Astrocyte (in vitro differentiated cells and primary cell): ENCODE data around the gene PLCH2. TPM values are rescaled to one million over a fixed set of nuclear protein-coding genes. Genes with fewer than 3 reads are reported as not detected.

Source experiments
- DNase-seq: peaks from one replicate; pipeline ENCODE4 v3.0.0-alpha.2; 2010; ENCODE audit warnings: low read depth
- FAIRE-seq: peaks from 2 replicates; lab custom pipeline; 2011; peaks lifted over from hg19 to GRCh38; lab: Jason Lieb, UNC
- H2AFZ ChIP-seq: 2 replicates; pipeline ENCODE4 v1.6.0; 2012; ENCODE audit warnings: low read depth, low read length, inconsistent platforms
- H3K27ac ChIP-seq: 2 replicates; pipeline ENCODE4 v1.5.1; 2011; ENCODE audit warnings: low read depth, low read length, inconsistent platforms
- H3K27me3 ChIP-seq: 2 replicates; pipeline ENCODE4 v1.6.0; 2011; ENCODE audit warnings: low read length, inconsistent platforms; ENCODE audit not compliant: insufficient read depth
- H3K36me3 ChIP-seq: 2 replicates; pipeline ENCODE4 v1.5.1; 2011; ENCODE audit warnings: low read length, inconsistent platforms; ENCODE audit not compliant: insufficient read depth
- H3K4me1 ChIP-seq: 2 replicates; pipeline ENCODE4 v1.5.1; 2011; ENCODE audit warnings: low read length, inconsistent platforms; ENCODE audit not compliant: insufficient read depth
- H3K4me2 ChIP-seq: 2 replicates; pipeline ENCODE4 v1.6.0; 2012; ENCODE audit warnings: low read length, inconsistent platforms
- H3K4me3 ChIP-seq: 2 replicates; pipeline ENCODE4 v1.5.1; 2011; ENCODE audit warnings: low read depth, mild to moderate bottlenecking, low read length, inconsistent platforms; ENCODE audit not compliant: insufficient read depth
- H3K79me2 ChIP-seq: 2 replicates; pipeline ENCODE4 v1.6.0; 2012; ENCODE audit warnings: mild to moderate bottlenecking, low read length, inconsistent platforms; ENCODE audit not compliant: insufficient read depth
- H3K9ac ChIP-seq: 2 replicates; pipeline ENCODE4 v1.6.0; 2012; ENCODE audit warnings: mild to moderate bottlenecking, low read length, inconsistent platforms
- H3K9me3 ChIP-seq: 2 replicates; pipeline ENCODE4 v1.5.1; 2012; ENCODE audit warnings: low read depth, mild to moderate bottlenecking, low read length, inconsistent platforms; ENCODE audit not compliant: insufficient read depth
- H4K20me1 ChIP-seq: 2 replicates; pipeline ENCODE4 v1.6.0; 2012; ENCODE audit warnings: low read length, inconsistent platforms; ENCODE audit not compliant: insufficient read depth
- H3K27ac Mint-ChIP-seq: one replicate; pipeline ENCODE4 v1.8.0; 2021; ENCODE audit warnings: mild to moderate bottlenecking, mixed read lengths; ENCODE audit not compliant: unreplicated experiment
- H3K27me3 Mint-ChIP-seq: one replicate; pipeline ENCODE4 v1.8.0; 2021; ENCODE audit warnings: low read depth, mixed read lengths; ENCODE audit not compliant: unreplicated experiment
- H3K36me3 Mint-ChIP-seq: one replicate; pipeline ENCODE4 v1.8.0; 2021; ENCODE audit warnings: low read depth, mixed read lengths; ENCODE audit not compliant: unreplicated experiment
- H3K4me1 Mint-ChIP-seq: one replicate; pipeline ENCODE4 v1.8.0; 2021; ENCODE audit warnings: low read depth, mixed read lengths; ENCODE audit not compliant: unreplicated experiment
- H3K4me3 Mint-ChIP-seq: one replicate; pipeline ENCODE4 v1.8.0; 2021; ENCODE audit warnings: mild to moderate bottlenecking, moderate library complexity, mixed read lengths; ENCODE audit not compliant: unreplicated experiment
- H3K9me3 Mint-ChIP-seq: one replicate; pipeline ENCODE4 v1.8.0; 2021; ENCODE audit warnings: mild to moderate bottlenecking, mixed read lengths; ENCODE audit not compliant: unreplicated experiment
- EZH2 ChIP-seq: IDR thresholded peaks from 2 replicates; pipeline ENCODE4 v1.6.1; 2012; ENCODE audit warnings: mild to moderate bottlenecking, low read length, inconsistent platforms; ENCODE audit not compliant: insufficient read depth
- total RNA-seq: library from RNA; stranded (reverse); gene quantifications from 2 replicates; pipeline ENCODE4 v1.2.1, GENCODE V29; 2021
- TF ChIP-seq, protein P1 (sequence below): IDR thresholded peaks from 2 replicates; pipeline ENCODE4 v1.5.1; 2011; ENCODE audit warnings: low read depth, mild to moderate bottlenecking, inconsistent platforms, low read length, moderate library complexity; ENCODE audit not compliant: insufficient read depth

Gene PLCH2
- total RNA-seq, 1 donor from 2014 or later = 2.0 TPM

DNA sequence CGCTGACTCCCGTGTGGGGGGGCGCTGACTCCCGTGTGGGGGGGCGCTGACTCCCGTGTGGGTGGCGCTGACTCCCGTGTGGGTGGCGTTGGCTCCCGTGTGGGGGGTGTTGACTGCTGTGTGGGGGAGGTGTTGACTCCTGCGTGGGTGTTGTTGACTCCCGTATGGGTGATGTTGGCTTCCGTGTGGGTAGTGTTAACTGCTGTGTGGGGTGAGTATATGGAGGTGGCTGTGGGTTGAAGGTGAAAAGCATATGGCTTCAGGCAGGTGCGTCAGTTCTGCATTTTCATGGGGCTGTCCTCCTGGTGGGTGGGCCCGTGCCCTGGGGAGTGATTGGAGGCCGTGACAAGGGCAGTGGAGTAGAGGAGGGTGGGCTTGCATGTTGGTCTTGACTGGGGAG, 7.9 kb downstream of the PLCH2 start:
- no peaks in the 10 kb centered on the region for H3K27me3 ChIP-seq
- H3K27ac ChIP-seq = no peak overlapping the region
- Mint-ChIP-seq H3K4me3 (no peak overlapping the region), H3K36me3 (peaks cover 11% of the 10 kb centered on the region), H3K27me3 (peaks cover 13% of the 10 kb centered on the region), H3K4me1 (no peaks in the 10 kb centered on the region), H3K9me3 (peaks cover 11% of the 10 kb centered on the region), H3K27ac (no peak overlapping the region)
- no peak overlapping the region for H2AFZ ChIP-seq
- H4K20me1 ChIP-seq = no peaks in the 10 kb centered on the region
- no peak overlapping the region for H3K4me2 ChIP-seq
- H3K36me3 ChIP-seq = no peaks in the 10 kb centered on the region
- H3K79me2 ChIP-seq = no peaks in the 10 kb centered on the region
- H3K9ac ChIP-seq = no peak overlapping the region
- H3K4me3 ChIP-seq = no peak overlapping the region
- DNase-seq = no peak
- TF ChIP-seq EZH2 = no peak
- TF ChIP-seq, protein P1, sequence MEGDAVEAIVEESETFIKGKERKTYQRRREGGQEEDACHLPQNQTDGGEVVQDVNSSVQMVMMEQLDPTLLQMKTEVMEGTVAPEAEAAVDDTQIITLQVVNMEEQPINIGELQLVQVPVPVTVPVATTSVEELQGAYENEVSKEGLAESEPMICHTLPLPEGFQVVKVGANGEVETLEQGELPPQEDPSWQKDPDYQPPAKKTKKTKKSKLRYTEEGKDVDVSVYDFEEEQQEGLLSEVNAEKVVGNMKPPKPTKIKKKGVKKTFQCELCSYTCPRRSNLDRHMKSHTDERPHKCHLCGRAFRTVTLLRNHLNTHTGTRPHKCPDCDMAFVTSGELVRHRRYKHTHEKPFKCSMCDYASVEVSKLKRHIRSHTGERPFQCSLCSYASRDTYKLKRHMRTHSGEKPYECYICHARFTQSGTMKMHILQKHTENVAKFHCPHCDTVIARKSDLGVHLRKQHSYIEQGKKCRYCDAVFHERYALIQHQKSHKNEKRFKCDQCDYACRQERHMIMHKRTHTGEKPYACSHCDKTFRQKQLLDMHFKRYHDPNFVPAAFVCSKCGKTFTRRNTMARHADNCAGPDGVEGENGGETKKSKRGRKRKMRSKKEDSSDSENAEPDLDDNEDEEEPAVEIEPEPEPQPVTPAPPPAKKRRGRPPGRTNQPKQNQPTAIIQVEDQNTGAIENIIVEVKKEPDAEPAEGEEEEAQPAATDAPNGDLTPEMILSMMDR = no peak
- H3K4me1 ChIP-seq = no peaks in the 10 kb centered on the region
- H3K9me3 ChIP-seq = peaks cover 8% of the 10 kb centered on the region
- no peak for FAIRE-seq

DNA sequence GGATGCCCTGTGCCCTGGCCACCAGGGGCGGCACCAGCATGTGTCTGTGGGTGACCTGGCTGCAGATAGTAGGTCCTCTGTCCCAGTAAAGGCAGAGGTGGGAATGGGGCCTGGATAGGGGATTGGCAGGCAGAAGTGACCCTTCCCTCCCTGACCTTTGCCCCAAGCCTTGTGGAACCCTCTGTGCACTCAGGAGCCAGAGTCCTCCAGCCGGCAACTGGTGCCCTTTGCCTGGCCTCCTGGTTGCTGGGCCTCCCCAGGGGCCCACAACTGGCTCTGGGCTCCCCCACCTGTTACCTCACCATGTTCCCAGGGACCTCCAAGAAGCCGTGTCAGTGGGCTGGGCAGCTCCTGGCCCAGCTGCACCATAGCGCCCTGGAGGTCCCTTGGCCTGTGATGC, 10.0 kb downstream of the PLCH2 start:
- Histone ChIP-seq H3K4me3 (no peak overlapping the region), H2AFZ (no peak overlapping the region), H4K20me1 (no peaks in the 10 kb centered on the region), H3K9me3 (peaks cover 10% of the 10 kb centered on the region), H3K36me3 (no peaks in the 10 kb centered on the region), H3K27ac (no peak overlapping the region), H3K79me2 (no peaks in the 10 kb centered on the region), H3K4me2 (no peak overlapping the region), H3K4me1 (no peaks in the 10 kb centered on the region), H3K27me3 (no peaks in the 10 kb centered on the region), H3K9ac (no peak overlapping the region)
- Mint-ChIP-seq H3K27ac (no peak overlapping the region), H3K9me3 (peaks cover 14% of the 10 kb centered on the region), H3K4me1 (no peaks in the 10 kb centered on the region), H3K27me3 (peaks cover 13% of the 10 kb centered on the region), H3K4me3 (no peak overlapping the region), H3K36me3 (peaks cover 19% of the 10 kb centered on the region)
- FAIRE-seq (no peak), DNase-seq (no peak)
- TF ChIP-seq, protein P1 = no peak
- TF ChIP-seq EZH2 = no peak

DNA sequence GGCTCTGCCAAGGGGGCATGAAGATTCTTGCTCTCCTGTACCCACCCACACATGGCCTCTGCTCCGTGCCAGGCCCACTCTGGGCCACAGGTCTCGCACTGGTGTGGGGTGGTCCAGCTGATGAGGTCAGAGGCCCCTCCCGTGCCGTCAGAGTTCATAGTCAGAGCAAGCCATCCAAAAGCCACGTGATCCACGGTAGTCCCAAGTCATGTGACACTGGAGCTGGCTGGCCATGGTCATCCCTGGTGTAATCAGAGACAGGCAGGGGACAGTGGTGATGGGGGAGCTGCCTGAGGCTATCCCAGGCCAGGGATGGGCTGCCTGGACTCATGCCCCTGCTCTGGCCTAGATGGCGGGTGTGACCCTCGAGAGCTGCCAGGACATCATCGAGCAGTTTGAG, 10.5 kb downstream of the PLCH2 start:
- H3K9ac ChIP-seq = no peak overlapping the region
- H3K36me3 ChIP-seq = no peaks in the 10 kb centered on the region
- FAIRE-seq (no peak), DNase-seq (no peak)
- peaks cover 14% of the 10 kb centered on the region for H3K9me3 Mint-ChIP-seq
- no peaks in the 10 kb centered on the region for H3K4me1 Mint-ChIP-seq
- no peaks in the 10 kb centered on the region for H3K4me1 ChIP-seq
- H3K4me3 ChIP-seq = no peak overlapping the region
- no peaks in the 10 kb centered on the region for H3K27me3 ChIP-seq
- H3K27me3 Mint-ChIP-seq = peaks cover 13% of the 10 kb centered on the region
- peaks cover 19% of the 10 kb centered on the region for H3K36me3 Mint-ChIP-seq
- TF ChIP-seq, protein P1 = no peak
- no peak for TF ChIP-seq EZH2
- H3K79me2 ChIP-seq = no peaks in the 10 kb centered on the region
- H2AFZ ChIP-seq = no peak overlapping the region
- no peaks in the 10 kb centered on the region for H4K20me1 ChIP-seq
- H3K4me2 ChIP-seq = no peak overlapping the region
- no peak overlapping the region for H3K4me3 Mint-ChIP-seq
- no peak overlapping the region for H3K27ac Mint-ChIP-seq
- H3K9me3 ChIP-seq = peaks cover 10% of the 10 kb centered on the region
- H3K27ac ChIP-seq = no peak overlapping the region
